ENCODE data around the gene SMYD3.

DNA sequence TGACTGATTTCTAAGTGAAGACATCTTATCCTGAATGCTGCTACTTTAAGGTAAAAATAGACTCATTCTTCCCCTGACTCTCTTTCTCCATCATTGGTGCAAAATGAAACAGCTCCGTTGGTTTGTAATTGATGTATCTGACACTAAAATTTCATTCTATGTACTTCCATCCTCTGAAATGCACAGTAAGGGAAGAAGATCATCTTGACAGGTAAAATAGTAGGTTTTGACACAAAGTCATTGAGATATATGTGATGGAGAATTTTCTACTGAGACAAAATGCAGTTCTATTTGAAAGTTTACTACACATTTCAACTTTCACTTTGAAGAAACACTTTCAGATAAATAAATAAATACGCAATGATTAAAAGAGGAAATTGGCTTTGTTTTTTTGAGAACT, 348.9 kb downstream of the SMYD3 start:
- TF ChIP-seq, protein P1, sequence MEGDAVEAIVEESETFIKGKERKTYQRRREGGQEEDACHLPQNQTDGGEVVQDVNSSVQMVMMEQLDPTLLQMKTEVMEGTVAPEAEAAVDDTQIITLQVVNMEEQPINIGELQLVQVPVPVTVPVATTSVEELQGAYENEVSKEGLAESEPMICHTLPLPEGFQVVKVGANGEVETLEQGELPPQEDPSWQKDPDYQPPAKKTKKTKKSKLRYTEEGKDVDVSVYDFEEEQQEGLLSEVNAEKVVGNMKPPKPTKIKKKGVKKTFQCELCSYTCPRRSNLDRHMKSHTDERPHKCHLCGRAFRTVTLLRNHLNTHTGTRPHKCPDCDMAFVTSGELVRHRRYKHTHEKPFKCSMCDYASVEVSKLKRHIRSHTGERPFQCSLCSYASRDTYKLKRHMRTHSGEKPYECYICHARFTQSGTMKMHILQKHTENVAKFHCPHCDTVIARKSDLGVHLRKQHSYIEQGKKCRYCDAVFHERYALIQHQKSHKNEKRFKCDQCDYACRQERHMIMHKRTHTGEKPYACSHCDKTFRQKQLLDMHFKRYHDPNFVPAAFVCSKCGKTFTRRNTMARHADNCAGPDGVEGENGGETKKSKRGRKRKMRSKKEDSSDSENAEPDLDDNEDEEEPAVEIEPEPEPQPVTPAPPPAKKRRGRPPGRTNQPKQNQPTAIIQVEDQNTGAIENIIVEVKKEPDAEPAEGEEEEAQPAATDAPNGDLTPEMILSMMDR (IDR thresholded peaks at IDR 0.05), result no peak
- TF ChIP-seq EP300 (IDR thresholded peaks at IDR 0.05), result no peak
